Nucleus accumbens (tissue), 56 donors: ENCODE measurements around the gene NR3C2.

Experiments
- DNase-seq, 56 donors: peaks; one replicate each; lab custom pipeline; 2025; lab: John Stamatoyannopoulos, UW

NR3C2 gene

GRCh38 chr4:148034813-148035212 is 407.4 kb downstream of the NR3C2 start:
- no peak for DNase-seq

- no peak for DNase-seq
Measured at GRCh38 chr4:148030193-148030873, 411.9 kb downstream of the NR3C2 start.

GRCh38 chr4:148029781-148030180 is 412.4 kb downstream of the NR3C2 start:
- DNase-seq, result peak in 5 of 56 donors; percentile 4 to 32 (median 13)
